Measurements from ENCODE around the gene CDPF1. TPM values are rescaled to one million over a fixed set of nuclear protein-coding genes. Genes with fewer than 3 reads are reported as not detected.

CDPF1 gene
- total RNA-seq, 4 donors from 2014 or later, result 1.5 to 12.7 (median 4.5) TPM

GRCh38 chr22:46195487-46196165 is 54.5 kb downstream of the CDPF1 start:
- no peak overlapping the region for H3K27ac ChIP-seq
- no peaks in the 10 kb centered on the region for H3K27me3 ChIP-seq
- H3K9me3 ChIP-seq, result no peaks in the 10 kb centered on the region
- DNase-seq, result no peak
- H3K4me1 ChIP-seq, result no peaks in the 10 kb centered on the region
- H3K36me3 ChIP-seq, result no peaks in the 10 kb centered on the region
- TF ChIP-seq POLR2A (IDR thresholded peaks at IDR 0.05), result no peak
- TF ChIP-seq CTCF (IDR thresholded peaks at IDR 0.05), result no peak
- no peak overlapping the region for H3K4me3 ChIP-seq
- intact Hi-C loops (cut with DNase I; ENCODE audit: low total_unique reads), result loop anchor here (10.0 kb wide), 1 partner anchor 491 kb away; no protein-coding TSS in a partner anchor

Other genes with a start within 250 kb of the CDPF1 start
- gene PPARA, start 99.8 kb downstream of the CDPF1 start, total RNA-seq, result 10 to 100 TPM in 2 of 4 donors, 1 to 10 TPM in 2; 1.8 to 24.8 (median 14.0) TPM
- gene PKDREJ, start 13.1 kb upstream of the CDPF1 start, total RNA-seq, result under 1 TPM in 2 of 4 donors, not detected in 2; 0.06 to 0.14 TPM
- gene TTC38, start 17.7 kb upstream of the CDPF1 start, total RNA-seq, result 10 to 100 TPM in 3 of 4 donors, 1 to 10 TPM in 1; 7.7 to 50.0 (median 45.0) TPM
- gene GTSE1, start 46.6 kb upstream of the CDPF1 start, total RNA-seq, result 1 to 10 TPM in 1 of 4 donors, under 1 TPM in 1, not detected in 2; 0.21 to 6.9 TPM
- gene TRMU, start 85.4 kb upstream of the CDPF1 start, total RNA-seq, result 10 to 100 TPM; 14.1 to 52.5 (median 31.2) TPM